Liver (tissue), 3 donors: ENCODE data around the gene FBXO10.

Experiments used
- CTCF ChIP-seq: fragments of 150-350 bp; IDR thresholded peaks from 2 replicates; pipeline ENCODE4 v1.5.1; 2017; ENCODE audit warnings: improper control_type of control experiment, low read depth, low read length; ENCODE audit not compliant: missing input control
- EGR1 ChIP-seq, 2 donors: IDR thresholded peaks; 2 replicates each; pipeline ENCODE4 v1.6.1; 2016 to 2018; ENCODE audit warnings: antibody characterized with exemption in 2 of 2, low read depth in 2 of 2
- RAD21 ChIP-seq, 2 donors: IDR thresholded peaks; 2 replicates each; pipeline ENCODE4 v1.6.1; 2016; ENCODE audit warnings: antibody characterized with exemption in 2 of 2, mild to moderate bottlenecking in 2 of 2
- REST ChIP-seq: IDR thresholded peaks from 2 replicates; pipeline ENCODE4 v1.6.1; 2016; ENCODE audit warnings: antibody characterized with exemption, mild to moderate bottlenecking
- TAF1 ChIP-seq: conservative IDR thresholded peaks from 2 replicates; pipeline ENCODE4 v1.6.1; 2016; ENCODE audit warnings: antibody characterized with exemption, mild to moderate bottlenecking
- YY1 ChIP-seq: IDR thresholded peaks from 2 replicates; pipeline ENCODE4 v1.6.1; 2016; ENCODE audit warnings: antibody characterized with exemption, mild to moderate bottlenecking
- ZBTB33 ChIP-seq: IDR thresholded peaks from 2 replicates; pipeline ENCODE4 v1.6.1; 2016; ENCODE audit warnings: antibody characterized with exemption
- donor health status: healthy.
- donor health status: healthy.

GRCh38 chr9:37538099-37538498 lies 38.1 kb downstream of the FBXO10 start:
- no peak for TF ChIP-seq RAD21 (IDR thresholded peaks at IDR 0.05)
- TF ChIP-seq CTCF: no peak
- TF ChIP-seq ZBTB33: no peak
- no peak for TF ChIP-seq EGR1 (IDR thresholded peaks at IDR 0.05; ENCODE audit: low read depth in 2 of 2)
- no peak for TF ChIP-seq REST
- TF ChIP-seq TAF1: no peak
- TF ChIP-seq YY1: no peak
